ENCODE results near the gene ZNF844. TPM values are rescaled to one million over a fixed set of nuclear protein-coding genes. Genes with fewer than 3 reads are reported as not detected.
A peak's percentile ranks its signal among the peaks of the same experiment; 100 is the strongest.
"Not testable (repeated sequence)": the region's sequence is repeated elsewhere in the genome, so short reads cannot be mapped to it uniquely, and the experiment has no call there.

Gene ZNF844
- total RNA-seq, 1 experiment from 2014 or later, result 10.5 TPM

DNA sequence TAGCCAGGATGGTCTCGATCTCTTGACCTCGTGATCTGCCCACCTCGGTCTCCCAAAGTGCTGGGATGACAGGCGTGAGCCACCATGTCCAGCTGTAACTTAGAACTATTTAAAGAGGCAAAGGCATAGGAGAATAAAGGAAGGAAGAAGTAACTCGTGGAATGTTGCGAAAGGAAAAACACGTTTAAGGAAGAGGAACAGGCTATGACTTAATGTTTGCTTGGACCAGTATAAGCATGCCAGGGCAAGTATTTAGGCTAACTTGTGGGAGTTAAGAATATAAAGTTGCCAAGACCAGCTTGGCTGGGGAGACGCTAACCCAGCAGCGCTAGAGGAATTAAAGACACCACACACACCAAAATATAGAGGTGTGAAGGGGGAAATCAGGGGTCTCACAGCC is 33.5 kb downstream of the ZNF844 start (continued):
- TF ChIP-seq, protein P1, sequence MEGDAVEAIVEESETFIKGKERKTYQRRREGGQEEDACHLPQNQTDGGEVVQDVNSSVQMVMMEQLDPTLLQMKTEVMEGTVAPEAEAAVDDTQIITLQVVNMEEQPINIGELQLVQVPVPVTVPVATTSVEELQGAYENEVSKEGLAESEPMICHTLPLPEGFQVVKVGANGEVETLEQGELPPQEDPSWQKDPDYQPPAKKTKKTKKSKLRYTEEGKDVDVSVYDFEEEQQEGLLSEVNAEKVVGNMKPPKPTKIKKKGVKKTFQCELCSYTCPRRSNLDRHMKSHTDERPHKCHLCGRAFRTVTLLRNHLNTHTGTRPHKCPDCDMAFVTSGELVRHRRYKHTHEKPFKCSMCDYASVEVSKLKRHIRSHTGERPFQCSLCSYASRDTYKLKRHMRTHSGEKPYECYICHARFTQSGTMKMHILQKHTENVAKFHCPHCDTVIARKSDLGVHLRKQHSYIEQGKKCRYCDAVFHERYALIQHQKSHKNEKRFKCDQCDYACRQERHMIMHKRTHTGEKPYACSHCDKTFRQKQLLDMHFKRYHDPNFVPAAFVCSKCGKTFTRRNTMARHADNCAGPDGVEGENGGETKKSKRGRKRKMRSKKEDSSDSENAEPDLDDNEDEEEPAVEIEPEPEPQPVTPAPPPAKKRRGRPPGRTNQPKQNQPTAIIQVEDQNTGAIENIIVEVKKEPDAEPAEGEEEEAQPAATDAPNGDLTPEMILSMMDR (IDR thresholded peaks at IDR 0.05), result no peak
- TF ChIP-seq, protein P2, sequence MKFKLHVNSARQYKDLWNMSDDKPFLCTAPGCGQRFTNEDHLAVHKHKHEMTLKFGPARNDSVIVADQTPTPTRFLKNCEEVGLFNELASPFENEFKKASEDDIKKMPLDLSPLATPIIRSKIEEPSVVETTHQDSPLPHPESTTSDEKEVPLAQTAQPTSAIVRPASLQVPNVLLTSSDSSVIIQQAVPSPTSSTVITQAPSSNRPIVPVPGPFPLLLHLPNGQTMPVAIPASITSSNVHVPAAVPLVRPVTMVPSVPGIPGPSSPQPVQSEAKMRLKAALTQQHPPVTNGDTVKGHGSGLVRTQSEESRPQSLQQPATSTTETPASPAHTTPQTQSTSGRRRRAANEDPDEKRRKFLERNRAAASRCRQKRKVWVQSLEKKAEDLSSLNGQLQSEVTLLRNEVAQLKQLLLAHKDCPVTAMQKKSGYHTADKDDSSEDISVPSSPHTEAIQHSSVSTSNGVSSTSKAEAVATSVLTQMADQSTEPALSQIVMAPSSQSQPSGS (CRISPR knock-in tag; IDR thresholded peaks at IDR 0.05; ENCODE audit: borderline replicate concordance, low read depth), result no peak

DNA sequence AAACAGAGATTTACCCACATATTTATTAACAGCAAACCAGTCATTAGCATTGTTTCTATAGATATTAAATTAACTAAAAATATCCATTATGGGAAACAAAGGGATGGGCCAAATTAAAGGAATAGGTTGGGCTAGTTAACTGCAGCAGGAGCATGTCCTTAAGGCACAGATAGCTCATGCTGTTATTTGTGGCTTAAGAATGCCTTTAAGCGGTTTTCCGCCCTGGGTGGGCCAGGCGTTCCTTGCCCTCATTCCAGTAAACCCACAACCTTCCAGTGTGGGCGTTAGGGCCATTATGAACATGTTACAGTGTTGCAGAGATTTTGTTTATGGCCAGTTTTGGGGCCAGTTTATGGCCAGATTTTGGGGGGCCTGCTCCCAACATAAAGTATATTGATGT is 39.4 kb downstream of the ZNF844 start:
- H3K27me3 Mint-ChIP-seq (ENCODE audit: low read depth); POLR2A ChIA-PET; DNase-seq (ENCODE audit: low spot score); H3K27ac Mint-ChIP-seq; H3K4me3 Mint-ChIP-seq; H3K4me1 Mint-ChIP-seq; ATAC-seq: not testable (repeated sequence)
- H3K9me3 Mint-ChIP-seq, result peaks cover 57% of the 10 kb centered on the region
- H3K36me3 Mint-ChIP-seq, result peaks cover 68% of the 10 kb centered on the region
- CTCF ChIA-PET, result interaction anchor here (1.4 kb wide), 1 partner anchor 116 kb away, joined by 3 read pairs; no protein-coding TSS in a partner anchor

DNA sequence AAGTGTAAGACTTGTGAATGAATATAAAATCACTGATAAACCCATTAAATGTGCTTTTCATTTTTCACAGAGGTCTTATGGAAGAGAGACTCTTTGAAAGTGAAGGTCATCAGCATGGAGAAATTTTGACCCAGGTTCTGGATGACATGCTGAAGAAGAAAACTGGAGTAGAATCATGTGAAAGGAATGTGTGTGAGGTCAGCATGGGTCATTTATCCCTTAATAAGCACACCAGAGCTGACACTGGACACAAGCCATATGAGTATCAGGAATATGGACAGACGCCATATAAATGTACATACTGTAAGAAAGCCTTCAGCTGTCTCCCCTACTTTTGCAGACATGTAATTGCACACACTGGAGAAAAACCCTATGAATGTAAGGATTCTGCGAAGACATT is 46.6 kb downstream of the ZNF844 start:
- H3K4me3 Mint-ChIP-seq, result no peak overlapping the region
- no peaks in the 10 kb centered on the region for H3K4me1 Mint-ChIP-seq
- ChIA-PET POLR2A (no interaction called here), CTCF (no interaction called here)
- DNase-seq (ENCODE audit: low spot score) (no peak), ATAC-seq (no peak)
- H3K27me3 Mint-ChIP-seq (ENCODE audit: low read depth), result peaks cover 5% of the 10 kb centered on the region; the same call in 1 of the 2 replicates
- no peak for TF ChIP-seq SP1 (CRISPR knock-in tag; conservative IDR thresholded peaks at IDR 0.05)
- TF ChIP-seq ZNF423 (CRISPR knock-in tag; IDR thresholded peaks at IDR 0.05), result no peak
- no peak for TF ChIP-seq ZBTB21 (CRISPR knock-in tag; IDR thresholded peaks at IDR 0.05; ENCODE audit: borderline replicate concordance)
- peaks cover 81% of the 10 kb centered on the region for H3K36me3 Mint-ChIP-seq
- H3K9me3 Mint-ChIP-seq, result peaks cover 50% of the 10 kb centered on the region
- H3K27ac Mint-ChIP-seq, result no peak overlapping the region

DNA sequence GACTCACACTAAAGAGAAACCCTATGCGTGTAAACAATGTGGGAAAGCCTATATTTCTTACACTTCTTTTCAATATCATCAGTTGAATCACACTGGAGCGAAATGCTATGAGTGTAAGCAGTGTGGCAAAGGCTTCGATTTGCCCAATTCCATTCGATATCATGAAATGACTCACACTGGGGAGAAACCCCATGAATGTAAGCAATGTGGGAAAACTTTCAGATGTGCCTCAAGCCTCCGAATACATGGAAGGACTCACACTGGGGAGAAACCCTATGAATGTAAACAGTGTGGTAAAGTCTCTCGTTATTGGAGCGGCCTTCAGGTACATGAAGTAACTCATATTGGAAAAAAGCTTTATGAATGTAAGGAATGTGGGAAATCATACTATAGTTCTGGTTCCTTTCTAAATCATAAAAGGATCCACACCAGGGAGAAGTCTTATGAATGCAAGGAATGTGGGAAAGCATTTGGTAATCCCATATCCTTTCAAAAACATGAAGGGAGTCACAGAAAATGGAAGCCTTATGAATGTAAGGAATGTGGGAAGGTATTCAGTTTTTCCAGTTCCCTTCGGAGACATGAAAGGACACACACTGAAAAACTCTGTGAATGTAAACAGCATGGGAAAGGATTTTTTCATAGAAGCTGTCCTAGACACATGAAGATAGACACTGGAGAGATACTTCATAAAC is 47.6 kb downstream of the ZNF844 start:
- CTCF ChIA-PET, result no interaction called here
- Mint-ChIP-seq H3K4me3 (no peak overlapping the region), H3K9me3 (peaks cover 42% of the 10 kb centered on the region), H3K27ac (peak overlapping the region; percentile 58), H3K4me1 (no peaks in the 10 kb centered on the region), H3K27me3 (ENCODE audit: low read depth) (peaks cover 5% of the 10 kb centered on the region; the same call in 1 of the 2 replicates), H3K36me3 (peaks cover 76% of the 10 kb centered on the region)
- DNase-seq (ENCODE audit: low spot score) (no peak), ATAC-seq (no peak; the same call in 1 of the 2 replicates)
- POLR2A ChIA-PET, result no interaction called here
- TF ChIP-seq, protein P1 (IDR thresholded peaks at IDR 0.05), result no peak
- TF ChIP-seq, protein P3, sequence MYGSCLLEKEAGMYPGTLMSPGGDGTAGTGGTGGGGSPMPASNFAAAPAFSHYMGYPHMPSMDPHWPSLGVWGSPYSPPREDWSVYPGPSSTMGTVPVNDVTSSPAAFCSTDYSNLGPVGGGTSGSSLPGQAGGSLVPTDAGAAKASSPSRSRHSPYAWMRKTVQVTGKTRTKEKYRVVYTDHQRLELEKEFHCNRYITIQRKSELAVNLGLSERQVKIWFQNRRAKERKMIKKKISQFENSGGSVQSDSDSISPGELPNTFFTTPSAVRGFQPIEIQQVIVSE (CRISPR knock-in tag; IDR thresholded peaks at IDR 0.05; ENCODE audit: borderline replicate concordance), result no peak
- TF ChIP-seq SOX15 (CRISPR knock-in tag; IDR thresholded peaks at IDR 0.05), result no peak
- TF ChIP-seq, protein P4, sequence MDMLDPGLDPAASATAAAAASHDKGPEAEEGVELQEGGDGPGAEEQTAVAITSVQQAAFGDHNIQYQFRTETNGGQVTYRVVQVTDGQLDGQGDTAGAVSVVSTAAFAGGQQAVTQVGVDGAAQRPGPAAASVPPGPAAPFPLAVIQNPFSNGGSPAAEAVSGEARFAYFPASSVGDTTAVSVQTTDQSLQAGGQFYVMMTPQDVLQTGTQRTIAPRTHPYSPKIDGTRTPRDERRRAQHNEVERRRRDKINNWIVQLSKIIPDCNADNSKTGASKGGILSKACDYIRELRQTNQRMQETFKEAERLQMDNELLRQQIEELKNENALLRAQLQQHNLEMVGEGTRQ (CRISPR knock-in tag; IDR thresholded peaks at IDR 0.05), result no peak
- no peak for TF ChIP-seq JAZF1 (CRISPR knock-in tag; IDR thresholded peaks at IDR 0.05)
- no peak for TF ChIP-seq CREM (CRISPR knock-in tag; IDR thresholded peaks at IDR 0.05)
- TF ChIP-seq RORB (CRISPR knock-in tag; IDR thresholded peaks at IDR 0.05), result no peak
- no peak for TF ChIP-seq EMX1 (CRISPR knock-in tag; IDR thresholded peaks at IDR 0.05)
- TF ChIP-seq, protein P5, sequence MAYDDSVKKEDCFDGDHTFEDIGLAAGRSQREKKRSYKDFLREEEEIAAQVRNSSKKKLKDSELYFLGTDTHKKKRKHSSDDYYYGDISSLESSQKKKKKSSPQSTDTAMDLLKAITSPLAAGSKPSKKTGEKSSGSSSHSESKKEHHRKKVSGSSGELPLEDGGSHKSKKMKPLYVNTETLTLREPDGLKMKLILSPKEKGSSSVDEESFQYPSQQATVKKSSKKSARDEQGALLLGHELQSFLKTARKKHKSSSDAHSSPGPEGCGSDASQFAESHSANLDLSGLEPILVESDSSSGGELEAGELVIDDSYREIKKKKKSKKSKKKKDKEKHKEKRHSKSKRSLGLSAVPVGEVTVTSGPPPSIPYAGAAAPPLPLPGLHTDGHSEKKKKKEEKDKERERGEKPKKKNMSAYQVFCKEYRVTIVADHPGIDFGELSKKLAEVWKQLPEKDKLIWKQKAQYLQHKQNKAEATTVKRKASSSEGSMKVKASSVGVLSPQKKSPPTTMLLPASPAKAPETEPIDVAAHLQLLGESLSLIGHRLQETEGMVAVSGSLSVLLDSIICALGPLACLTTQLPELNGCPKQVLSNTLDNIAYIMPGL (CRISPR knock-in tag; IDR thresholded peaks at IDR 0.05), result no peak
- TF ChIP-seq, protein P6, sequence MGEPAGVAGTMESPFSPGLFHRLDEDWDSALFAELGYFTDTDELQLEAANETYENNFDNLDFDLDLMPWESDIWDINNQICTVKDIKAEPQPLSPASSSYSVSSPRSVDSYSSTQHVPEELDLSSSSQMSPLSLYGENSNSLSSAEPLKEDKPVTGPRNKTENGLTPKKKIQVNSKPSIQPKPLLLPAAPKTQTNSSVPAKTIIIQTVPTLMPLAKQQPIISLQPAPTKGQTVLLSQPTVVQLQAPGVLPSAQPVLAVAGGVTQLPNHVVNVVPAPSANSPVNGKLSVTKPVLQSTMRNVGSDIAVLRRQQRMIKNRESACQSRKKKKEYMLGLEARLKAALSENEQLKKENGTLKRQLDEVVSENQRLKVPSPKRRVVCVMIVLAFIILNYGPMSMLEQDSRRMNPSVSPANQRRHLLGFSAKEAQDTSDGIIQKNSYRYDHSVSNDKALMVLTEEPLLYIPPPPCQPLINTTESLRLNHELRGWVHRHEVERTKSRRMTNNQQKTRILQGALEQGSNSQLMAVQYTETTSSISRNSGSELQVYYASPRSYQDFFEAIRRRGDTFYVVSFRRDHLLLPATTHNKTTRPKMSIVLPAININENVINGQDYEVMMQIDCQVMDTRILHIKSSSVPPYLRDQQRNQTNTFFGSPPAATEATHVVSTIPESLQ (CRISPR knock-in tag; IDR thresholded peaks at IDR 0.05), result no peak
- TF ChIP-seq, protein P7, sequence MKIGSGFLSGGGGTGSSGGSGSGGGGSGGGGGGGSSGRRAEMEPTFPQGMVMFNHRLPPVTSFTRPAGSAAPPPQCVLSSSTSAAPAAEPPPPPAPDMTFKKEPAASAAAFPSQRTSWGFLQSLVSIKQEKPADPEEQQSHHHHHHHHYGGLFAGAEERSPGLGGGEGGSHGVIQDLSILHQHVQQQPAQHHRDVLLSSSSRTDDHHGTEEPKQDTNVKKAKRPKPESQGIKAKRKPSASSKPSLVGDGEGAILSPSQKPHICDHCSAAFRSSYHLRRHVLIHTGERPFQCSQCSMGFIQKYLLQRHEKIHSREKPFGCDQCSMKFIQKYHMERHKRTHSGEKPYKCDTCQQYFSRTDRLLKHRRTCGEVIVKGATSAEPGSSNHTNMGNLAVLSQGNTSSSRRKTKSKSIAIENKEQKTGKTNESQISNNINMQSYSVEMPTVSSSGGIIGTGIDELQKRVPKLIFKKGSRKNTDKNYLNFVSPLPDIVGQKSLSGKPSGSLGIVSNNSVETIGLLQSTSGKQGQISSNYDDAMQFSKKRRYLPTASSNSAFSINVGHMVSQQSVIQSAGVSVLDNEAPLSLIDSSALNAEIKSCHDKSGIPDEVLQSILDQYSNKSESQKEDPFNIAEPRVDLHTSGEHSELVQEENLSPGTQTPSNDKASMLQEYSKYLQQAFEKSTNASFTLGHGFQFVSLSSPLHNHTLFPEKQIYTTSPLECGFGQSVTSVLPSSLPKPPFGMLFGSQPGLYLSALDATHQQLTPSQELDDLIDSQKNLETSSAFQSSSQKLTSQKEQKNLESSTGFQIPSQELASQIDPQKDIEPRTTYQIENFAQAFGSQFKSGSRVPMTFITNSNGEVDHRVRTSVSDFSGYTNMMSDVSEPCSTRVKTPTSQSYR (CRISPR knock-in tag; IDR thresholded peaks at IDR 0.05), result no peak
